NOMO-1 (cell line): ENCODE results near the gene HDGFL2.
"Not testable (repeated sequence)": the region's sequence is repeated elsewhere in the genome, so short reads cannot be mapped to it uniquely, and the experiment has no call there.

ENCODE experiments used
- DNase-seq, 2 experiments: peaks; one replicate each; lab custom pipeline; 2025; ENCODE audit not compliant: unreplicated experiment in 2 of 2; lab: John Stamatoyannopoulos, UW

The HDGFL2 gene

DNA sequence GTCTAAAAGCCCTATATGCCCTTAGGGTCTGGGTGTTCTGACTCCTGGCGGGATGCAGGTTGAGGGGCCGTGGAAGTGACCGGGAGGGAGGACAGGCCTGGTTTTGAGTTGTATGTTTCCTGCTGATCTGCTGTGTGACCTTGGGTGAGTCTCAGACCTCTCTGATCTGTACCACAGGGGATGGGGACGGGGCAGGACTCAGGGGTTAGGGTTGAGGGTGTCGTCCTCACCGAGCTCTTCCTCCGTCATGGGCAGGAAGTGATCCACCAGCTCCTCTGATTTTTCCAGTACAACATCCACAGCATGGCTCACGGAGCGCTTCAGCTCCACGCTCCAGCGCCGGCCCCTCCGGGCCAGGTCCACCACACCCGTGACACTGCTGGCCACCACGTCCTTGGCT is 56.7 kb downstream of the HDGFL2 start:
- DNase-seq, result no peak

DNA sequence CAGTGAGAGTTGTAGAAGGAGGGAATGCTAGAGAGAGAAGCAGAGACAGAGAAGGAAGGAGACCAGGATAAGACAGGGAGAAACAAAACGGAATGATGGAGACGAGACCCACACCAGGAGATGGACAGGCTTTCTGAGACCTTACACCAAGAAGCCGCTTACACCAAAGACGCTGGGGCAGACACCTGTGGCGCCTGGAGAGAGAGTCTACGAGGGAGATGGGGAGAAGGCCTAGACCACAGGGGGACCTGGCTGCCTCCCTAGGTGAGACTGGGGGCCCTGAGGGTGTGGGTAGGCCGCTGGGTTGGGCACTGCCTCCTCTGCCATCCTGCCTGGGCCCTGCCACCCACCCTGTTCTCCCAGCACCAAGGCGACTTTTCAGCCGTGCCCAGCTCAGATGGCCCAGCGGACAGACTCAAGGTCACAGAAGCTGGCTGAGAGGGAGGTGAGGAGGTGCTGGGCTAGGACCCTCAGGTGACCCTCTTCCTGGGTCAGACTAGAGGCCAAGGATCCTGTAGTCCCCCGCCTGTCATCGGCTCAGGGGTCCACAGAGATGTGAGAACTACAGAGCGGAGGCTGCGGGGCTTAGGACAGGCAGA is 57.9 kb downstream of the HDGFL2 start:
- DNase-seq, result no peak

DNA sequence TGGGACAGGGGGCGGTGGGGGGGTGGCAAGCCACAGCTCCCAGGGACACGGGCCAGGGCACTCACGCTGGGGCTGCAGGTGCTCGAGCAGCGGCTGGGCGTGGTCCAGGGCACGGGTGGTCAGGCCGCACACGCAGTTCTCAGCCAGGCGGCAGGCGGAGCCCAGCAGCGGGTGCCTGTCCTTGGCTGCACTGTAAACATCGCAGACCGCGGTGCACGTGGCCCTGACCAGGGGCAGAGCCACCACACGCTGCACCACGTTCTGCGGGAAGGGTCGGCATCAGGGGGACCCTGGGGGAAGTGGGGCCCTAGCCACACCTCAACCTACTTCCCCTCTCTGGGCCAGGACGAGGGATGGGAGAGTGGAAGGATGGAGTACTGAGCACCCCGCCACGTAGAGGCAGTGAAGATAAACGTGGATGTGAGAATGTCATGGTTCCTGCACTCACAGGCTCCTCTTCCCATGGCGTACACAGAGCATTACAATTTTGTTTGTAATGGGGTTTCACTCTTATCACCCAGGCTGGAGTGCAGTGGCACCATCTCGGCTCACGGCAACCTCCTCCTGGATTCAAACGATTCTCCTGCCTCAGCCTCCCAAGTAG is 59.6 kb downstream of the HDGFL2 start:
- no peak for DNase-seq

DNA sequence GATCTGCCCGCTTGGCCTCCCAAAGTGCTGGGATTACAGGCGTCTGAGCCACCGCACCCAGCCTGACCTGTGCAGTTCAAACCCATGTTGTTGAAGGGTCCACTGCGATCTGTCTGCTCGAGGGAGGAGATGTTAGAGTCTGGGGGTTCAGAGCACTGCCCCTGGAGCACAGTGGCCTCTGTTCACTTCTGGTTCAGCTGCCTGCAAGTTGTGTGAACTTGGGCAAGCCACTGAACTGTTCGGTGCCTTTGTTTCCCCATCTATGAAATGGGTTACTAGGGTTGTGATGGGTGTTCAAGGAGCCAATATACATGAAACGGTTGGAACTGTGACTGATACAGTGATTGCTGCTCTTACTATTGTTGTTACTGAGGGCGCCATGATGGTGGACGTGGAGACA is 61.2 kb downstream of the HDGFL2 start:
- DNase-seq, result no peak

DNA sequence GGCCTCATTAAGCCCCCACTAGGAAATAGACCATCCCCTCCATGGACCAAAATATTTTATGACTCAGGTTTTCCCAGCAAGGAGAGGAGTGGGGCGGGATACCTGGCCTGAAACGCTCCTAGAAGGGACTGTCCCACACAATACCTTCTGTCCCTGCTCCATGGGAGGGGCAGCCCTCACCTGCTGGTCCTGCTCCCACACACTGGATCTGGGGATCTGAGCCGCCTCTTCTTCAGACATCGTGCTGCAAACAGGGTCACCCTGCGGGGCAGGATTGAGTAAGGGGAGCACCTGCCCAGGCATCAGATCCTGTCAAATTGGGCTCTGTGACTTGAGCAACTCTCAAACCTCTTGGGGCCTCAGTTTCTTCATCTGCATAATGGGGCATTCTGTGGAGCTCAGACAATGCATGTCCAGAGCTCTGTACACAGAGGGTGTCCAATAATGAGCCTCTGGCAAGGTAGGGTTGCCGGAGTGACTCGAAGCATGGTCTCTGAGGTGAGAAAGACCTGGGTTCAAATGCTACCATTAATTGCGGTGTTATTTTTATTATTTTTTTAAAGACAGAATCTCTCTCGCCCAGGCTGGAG is 61.8 kb downstream of the HDGFL2 start:
- DNase-seq, result no peak

DNA sequence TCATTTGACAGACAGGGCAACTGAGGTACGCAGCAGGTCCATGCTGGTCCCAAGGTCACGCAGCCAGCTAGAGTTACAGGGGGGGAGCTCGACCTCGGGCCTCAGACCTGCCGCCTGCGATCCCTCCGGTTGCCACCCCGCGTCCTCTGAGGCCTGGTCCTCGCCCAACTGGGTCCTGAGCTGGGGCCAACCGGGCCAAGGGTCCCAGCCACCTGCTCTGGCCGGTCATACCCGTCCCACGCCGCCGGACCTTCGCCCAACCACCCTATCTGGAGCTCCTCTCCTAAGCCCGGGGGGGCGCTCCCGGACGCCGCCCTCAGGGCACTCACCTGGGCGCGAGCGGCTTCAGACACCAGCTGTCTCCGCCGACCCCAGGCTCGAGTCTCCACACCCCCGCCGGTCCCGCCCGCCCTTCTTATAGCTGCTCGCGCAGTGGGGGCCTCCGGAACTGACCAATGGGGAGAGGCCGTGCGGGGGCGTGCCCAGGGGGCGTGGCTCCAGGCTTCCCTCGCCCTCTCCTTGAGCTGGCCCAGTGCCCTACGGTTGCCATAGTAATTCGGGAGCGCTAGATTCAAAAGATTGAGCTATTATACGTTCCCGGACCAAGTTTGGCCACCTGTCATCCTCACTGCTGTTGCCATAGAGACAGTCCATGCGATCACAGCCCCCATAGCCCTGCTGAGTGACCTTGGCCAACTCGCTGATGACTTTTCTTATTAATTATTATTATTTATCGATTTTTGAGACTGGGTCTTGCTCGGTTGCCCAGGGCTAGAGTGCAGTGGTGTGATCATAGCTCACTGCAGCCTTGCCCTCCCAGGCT is 63.0 kb downstream of the HDGFL2 start, which contains the start of gene PLIN5:
PLIN5 (minus strand) TSS at position 389 of the 823 bp plus-strand sequence. CDS start 1,150 bp downstream, outside the sequence.
- peak in 1 of 2 experiments; percentile 10 for DNase-seq

DNA sequence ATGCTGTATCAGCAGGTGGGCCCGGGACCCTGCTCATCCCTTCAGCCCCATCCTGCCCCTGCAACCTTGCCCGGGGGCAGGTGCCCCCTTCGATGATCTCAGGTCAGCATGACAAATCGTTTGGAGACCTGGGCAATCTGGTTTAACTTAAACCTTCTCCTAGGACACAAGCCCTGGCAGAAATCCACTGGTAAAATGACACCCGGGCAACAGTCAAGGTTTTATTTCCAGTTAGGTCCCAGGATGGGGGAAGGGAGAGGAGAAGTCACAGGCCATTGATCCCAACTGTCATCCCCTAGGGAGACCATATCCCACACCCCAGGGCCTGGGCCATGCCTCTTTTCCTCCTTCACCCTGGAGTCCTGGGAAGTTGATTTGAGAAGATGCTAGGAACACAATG is 64.7 kb downstream of the HDGFL2 start:
- no peak for DNase-seq

DNA sequence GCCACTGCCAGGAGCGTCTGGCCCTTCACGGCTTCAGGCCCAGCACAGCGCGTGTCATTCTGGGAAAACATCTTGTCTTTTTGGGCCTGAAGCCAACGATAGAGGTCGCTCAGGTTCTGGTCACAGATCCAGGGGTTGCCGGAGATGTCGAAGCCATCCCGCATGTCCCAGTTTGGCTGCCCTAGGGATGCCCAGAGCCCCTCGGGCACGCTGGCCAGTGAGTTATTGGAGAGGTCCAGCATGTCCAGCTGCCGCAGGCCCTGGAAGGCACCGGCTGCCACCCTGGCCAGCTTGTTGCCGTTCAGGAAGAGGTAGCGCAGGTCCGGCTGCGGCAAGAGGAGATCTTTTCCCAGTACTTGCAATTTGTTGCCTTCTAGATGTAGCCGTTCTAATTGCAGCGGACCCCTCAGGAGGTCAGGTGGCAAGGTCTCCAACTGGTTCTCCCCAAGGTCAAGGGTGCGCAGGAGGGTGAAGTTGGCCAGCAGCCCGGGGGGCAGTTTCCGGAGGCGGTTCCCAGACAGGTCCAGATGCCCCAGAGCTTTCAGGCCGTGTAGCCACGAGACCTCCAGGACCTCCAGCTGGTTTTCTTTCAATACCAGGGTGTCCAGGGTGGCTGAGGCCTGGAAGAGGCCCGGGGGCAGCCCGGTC is 66.0 kb downstream of the HDGFL2 start:
- no peak for DNase-seq

DNA sequence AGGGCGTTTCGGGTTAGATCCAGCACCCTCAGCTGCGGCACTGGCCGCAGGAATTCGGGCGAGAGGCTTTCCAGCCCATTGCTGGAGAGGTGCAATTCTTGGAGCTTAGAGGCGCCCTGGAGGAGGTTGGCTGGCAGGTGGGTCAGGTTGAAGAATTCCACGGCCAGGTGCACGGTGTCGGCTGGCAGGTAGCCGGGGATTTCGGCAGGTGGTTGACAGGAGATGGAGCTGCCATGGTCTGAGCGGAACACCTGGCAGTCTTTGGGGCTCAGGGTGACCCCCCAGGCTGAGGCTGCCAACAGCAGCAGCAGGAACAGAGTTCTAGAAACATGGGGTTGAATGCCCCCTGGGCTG is 66.5 kb downstream of the HDGFL2 start:
- DNase-seq, result no peak

DNA sequence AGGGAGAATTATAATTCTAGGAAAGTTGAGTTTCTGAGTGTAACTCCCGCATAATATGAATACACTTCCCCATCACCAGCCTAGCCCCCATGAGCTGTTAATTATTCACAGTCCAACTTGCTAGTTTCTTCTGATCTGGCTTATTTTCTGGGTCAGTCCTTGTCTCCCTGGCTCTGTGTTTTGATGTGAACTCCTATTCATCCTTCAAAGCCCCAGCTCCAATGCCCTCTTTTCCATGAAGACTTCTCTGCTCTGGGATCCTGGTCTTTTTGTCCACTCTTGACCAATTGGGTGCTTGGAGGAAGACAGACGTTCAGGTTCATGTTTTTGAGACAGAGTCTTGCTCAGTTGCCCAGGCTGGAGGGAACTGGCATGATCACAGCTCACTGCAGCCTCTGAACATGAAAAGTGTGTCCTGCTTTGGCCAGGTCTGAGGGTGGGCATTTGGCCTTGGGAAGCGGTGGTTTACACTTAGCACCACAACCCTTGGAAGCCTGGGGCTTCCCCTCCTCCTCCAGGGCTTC is 67.1 kb downstream of the HDGFL2 start:
- no peak for DNase-seq

DNA sequence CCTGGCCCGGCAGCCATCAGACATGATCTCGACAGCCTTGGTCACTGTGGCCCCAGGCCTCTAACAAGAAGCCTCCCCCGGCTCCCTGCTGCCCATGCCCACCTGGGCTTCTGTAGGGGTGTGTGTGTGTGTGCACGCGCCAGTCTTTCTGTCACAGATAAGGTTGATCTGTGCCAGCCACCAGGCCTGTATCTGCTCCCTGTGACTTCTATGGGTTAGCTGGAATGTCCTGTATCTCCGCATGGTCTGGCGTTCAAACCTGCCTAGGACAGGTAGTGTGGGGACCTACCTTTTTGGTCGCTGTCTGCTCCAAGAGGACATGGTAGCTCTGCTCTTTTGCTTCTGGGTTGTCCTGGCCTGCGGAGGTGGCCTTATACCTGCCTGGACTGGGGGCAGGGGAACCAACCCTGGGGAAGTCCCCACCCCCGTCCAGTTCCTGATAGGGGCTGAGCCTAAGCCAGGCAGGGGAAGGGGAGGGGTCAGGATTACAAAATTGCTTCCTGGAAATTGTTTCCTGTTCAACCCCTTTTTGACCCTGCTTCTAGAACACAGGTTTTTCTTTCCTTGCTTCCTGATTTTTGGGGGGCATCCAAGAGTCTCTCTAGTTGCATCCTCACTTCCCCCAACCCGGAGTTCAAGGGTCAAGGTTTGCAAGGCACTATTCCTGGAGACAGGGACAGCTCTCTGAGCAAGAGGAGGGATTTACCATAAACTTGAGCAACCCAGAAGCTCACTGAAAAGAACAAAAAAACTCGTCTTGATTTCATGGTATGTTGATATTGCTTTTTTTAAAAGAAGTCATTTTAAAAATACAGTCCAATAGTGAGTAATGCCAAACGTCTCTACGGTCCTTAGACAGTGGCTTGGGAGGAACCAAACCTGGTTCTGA is 67.8 kb downstream of the HDGFL2 start, which contains the start of gene LRG1:
LRG1 (minus strand) TSS at position 344 of the 889 bp plus-strand sequence; CDS start at position 321, 23 bp downstream.
- DNase-seq, result peak; percentile 92 to 94

DNA sequence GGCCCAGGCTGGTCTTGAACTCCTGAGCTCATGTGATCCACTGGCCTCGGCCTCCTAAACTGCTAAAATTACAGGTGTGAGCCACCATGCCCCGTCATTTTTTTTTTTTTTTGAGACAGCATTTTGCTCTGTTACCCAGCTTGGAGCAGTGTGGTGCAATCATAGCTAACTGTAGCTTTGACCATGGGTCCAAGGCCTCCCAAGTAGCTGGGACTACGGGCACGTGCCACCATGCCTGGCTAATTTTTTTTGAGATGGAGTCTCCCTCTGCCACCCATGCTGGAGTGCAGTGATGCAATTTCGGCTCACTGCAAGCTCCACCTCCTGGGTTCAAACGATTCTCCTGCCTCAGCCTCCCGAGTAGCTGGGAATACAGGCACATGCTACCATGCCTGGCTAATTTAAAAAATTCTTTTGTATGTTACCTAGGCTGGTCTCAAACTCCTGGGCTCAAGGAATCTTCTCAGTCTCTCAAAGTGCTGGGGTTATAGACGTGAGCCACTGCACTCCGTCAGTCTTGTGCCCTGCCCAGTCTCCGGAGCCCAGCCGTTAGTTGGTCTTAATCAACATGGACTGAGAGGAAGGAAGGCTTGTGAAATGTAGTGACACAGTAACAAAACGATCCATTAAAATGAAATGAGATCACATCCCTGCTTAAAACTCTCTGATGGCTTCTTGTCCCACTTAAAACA is 69.2 kb downstream of the HDGFL2 start:
- peak; percentile 86 to 87 for DNase-seq

DNA sequence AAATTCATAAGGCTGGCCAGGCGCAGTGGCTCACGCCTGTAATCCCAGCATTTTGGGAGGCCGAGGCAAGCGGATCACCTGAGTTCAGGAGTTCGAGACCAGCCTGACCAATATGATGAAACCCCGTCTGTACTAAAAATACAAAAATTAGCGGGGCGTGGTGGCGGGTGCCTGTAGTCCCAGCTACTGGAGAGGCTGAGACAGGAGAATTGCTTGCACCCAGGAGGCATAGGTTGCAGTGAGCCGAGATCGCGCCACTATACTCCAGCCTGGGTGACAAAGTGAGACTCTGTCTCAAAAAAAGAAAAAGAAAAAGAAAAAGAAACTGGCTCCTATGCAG is 69.7 kb downstream of the HDGFL2 start:
- DNase-seq, result not testable (repeated sequence)

DNA sequence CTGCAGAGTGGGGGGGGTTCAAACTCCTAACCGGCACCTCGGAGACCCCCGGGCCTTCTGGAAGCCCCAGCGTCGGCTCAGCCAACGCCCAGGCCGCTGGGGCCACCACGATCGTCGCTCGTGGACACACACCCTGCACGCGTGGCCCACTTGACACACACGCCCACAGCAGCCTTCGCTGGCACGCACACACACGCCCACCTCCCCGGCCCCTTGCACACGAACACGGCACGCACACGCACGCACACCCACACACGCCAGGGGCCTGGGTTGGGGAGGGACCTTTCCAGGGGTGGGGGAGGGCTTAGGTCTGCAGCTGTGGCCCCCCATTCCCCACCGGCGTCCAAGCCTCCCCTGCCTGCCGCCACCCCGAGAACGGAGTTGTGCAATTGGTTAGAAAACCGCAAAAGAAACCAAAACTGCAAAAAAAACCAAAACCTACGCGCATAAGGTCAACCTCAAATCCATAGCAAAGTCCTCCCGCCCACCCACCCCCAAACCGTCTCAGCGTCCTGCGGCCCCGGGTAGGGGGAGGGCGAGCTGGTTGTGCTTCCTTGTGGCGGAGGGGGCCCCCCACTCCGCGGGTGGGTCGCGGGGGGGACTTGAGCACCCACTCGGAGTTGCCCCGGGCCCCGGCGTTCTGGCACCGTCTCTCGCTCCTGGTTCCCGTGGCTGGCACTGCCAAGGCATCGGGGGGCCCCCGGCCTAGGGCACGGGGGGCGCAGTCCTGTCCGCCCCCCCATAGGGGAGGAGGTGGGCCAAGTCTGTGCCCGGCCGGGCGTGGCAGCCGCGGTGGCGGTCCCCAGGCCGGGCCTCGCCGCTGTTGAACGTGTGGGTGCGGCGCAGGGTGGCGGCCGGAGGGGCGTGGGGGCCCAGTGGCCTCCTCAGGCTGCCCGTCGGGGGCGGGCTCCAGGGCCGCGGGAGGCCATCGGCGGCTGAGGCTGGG is 71.1 kb downstream of the HDGFL2 start:
- peak; percentile 63 to 87 for DNase-seq

DNA sequence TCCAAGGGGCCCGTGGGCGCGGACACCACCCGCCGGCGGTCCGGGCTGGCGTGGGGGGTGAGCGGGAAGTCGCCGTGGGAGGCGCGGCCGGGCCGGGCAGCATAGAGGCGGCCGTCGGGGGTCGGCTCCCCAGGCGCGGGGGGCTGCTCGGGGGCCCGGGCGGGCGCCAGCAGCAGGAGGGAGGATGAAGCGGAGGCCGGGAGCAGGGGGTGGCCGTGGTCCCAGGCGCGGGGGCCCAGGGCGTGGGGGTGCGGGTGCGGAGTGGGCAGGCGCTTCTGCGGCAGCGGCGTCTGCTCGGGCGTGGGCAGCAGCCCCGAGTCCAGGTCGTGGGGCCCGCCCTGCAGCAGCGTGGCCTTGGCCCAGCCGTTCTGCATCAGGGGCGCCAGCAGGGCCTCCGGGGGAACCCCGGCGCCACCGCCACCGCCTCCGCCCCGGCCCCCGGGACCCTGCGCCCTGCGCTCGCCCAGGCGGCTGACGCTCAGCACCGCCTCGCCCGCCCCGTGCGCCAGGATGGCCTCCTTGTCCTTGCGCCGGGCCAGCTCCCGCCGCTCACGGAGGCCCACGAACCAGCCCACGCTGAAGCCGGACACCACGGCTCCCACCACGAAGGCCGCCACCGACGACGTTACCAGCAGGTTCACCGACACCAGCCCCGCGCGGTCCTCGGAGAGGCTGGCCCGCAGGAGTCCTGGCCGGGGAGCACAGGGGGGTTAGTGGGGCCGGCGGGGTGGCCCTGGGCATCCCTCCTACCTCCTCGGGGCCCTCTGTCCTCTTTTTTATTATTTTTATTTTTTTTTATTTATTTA is 71.9 kb downstream of the HDGFL2 start:
- peak in 1 of 2 experiments; percentile 33 for DNase-seq

DNA sequence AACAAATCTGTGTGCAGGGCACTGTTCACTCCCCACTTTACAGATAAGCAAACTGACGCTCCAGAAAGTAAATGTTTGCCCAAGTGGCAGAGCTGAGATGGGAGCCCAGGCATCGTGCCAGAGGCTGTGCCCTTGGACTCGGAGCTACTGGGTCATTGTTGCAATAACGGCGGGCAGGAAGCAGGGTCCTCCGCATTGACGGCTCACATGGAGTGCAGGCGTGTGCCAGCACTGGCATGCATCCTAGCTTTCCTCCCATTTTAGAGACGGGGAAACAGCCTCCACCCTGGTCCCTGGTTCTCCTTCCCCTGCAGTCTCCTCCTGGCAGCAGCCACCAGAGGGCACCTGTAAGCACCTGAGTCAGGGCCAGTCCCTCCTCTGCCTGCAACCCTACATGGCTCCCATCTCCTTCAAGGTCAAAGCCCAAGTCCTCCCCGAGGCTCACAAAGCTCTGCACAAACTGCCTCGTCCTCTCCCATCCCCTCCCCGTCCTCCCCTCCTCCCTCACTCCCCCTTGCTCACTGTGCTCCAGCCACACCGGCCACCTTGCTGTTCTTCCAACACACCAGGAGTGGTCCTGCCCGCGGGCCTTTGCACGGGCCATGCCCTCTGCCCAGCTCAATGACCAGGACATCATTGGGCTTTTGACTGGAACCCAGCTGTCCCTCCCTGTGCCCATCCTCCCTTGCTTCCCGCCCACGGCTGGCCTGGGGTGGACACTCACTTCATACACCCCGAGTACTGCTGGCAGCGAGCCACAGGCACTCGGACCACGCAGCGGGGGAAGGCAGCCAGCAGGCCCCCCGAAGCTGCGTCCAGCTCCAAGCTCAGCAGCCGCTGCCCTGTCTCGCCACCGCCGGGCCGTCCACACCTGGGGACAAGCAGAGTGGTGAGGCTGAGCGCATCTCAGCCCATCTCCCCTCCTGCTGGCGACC is 75.5 kb downstream of the HDGFL2 start:
- no peak for DNase-seq
